ENCODE data around the gene TCEAL1.

TCEAL1 gene

GRCh38 chrX:103678199-103678993 lies 49.6 kb downstream of the TCEAL1 start:
- no peak for DNase-seq (ENCODE audit: low read depth in 2 of 2)

Data from stimulated activated CD4-positive, alpha-beta T cell treated with anti-CD3 and anti-CD28 coated beads, Interleukin-12 subunit alpha, Interleukin-12 subunit beta, amount 100 ng/mL, for 24 hours (primary cell).